Right renal cortex interstitium (tissue), 3 donors: ENCODE data around the gene SLC7A10. TPM values are rescaled to one million over a fixed set of nuclear protein-coding genes. Genes with fewer than 3 reads are reported as not detected.

ENCODE experiments used
- DNase-seq, 3 donors: peaks; one replicate each; pipeline ENCODE4 v3.0.0-alpha.2; 2013; ENCODE audit warnings: low read depth in 3 of 3, low spot score in 2 of 3
- polyA plus RNA-seq, 3 donors: library from polyadenylated mRNA; unstranded; fragments of 120-200 nt; gene quantifications; one replicate each; pipeline ENCODE4 v1.2.1, GENCODE V29; 2013; ENCODE audit not compliant: insufficient read length in 3 of 3

Gene SLC7A10
- polyA plus RNA-seq, 3 donors: 0.10 to 0.34 (median 0.12) TPM

DNA sequence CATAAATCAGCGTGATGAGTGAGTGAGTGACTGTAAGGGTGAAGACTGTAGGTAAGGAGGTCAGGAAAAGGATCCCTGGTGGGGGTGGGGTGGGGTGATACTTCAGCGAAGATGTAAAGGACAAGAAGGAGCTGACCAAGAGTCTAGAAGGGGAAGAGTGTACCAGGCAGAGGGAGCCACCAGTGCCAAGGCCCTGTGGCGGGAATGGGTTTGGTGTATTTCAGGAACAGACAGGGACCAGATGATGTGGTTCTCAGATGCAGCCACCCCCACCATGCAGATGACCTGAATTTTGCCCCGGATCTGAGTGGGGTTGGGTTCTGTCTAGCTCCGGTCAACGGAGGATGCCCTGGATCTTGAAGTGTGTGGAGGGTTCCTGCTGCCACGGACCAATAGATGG is 30.1 kb upstream of the SLC7A10 start:
- DNase-seq: no peak

DNA sequence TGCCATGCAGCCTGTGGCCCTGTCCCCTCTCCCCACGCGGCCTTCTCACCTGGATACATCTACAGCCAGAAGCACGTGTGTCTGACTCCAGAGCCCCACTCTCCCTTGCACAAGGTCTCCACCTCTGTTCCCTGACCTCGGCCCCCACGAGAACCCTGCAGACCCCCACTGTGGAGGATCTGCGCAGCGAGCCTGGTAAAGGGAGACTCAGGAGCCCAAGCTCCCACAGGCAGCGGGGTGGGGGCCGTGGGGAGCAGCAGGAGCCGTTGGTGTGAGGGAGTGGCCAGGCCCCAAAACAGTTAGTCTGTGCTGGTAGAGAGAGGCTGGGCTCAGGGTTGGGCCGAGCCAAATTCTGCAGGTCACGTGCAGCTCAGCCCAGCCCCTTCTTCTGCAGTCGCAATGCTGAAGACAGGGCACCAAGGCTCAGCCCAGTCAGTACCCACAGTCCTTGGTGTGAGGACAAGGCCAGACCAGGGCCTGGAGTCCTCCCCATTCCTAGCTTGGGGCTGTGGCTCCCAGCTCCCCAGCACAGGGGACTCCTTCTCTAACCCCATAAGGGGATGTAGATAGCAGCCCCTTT is 28.7 kb upstream of the SLC7A10 start:
- no peak for DNase-seq

DNA sequence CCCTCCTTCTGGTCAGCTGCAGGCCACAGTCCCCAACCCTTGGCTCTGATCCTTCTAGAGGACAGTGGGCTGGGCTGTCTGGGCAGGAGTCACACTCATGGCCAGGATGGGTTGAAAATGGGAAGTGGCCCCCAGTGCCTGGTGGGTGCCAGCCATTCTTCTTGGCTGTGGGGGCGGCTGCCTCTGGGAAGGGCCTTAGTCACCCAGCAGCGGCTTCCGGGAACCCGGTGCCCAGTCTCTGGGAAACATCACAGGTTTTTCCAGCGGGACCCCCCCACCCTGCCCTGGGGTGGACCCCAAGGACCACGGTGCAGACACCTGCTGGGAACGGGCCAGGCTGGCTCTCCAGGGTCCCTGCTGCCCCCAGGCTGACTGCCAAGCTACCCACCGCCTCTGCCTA is 27.3 kb upstream of the SLC7A10 start:
- no peak for DNase-seq

DNA sequence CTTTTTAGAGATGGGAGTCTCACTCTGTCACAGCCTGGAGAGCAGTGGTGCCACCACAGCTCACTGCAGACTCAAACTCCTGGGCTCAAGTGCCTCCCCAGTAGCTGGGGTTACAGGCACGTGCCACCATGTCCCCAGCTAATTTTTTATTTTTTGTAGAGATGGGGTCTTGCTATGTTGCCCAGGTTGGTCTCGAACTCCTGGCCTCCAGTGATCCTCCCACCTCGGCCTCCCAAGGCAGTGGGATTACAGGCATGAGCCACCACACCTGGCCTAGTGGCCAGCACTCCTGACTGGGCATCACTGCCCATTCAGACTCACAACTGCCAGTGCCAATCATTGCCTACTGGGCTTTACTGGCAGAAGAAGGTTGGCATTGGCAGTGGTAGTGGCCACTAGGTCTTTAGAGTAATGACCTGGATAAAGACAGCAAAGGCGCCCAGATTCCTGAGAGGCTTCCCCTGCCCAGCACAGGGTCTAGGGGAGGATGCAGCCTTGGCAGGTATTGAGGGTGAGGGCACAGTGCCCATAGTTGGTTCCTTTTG is 26.8 kb upstream of the SLC7A10 start:
- DNase-seq: no peak

DNA sequence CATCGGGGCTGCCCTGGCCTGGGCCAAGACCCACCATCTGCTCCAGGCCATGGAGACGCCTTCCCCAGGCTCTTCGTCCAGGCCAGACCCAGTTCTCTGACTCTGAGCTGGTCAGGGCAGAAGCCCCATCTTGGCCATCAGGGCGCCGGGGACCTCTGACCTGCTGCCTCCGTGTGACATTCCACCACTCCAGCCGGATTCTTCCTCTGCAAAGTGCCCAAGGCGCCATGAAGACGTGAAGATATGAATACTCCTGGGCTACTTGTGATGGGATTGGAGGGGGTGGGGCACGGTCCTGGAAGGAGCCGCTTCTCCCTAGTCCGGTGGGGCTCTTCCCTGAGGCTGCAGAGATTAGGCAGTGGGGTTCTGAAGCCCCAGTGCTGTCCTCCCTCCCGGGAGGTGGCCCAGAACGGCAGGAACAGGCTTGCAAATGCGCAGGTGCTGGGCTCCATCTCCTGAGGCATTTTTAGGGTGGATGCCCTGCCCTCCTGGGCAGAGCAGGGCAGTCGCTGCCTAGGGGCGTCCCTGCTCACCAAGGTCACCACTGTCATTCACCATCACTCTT is 26.0 kb upstream of the SLC7A10 start:
- DNase-seq: no peak

DNA sequence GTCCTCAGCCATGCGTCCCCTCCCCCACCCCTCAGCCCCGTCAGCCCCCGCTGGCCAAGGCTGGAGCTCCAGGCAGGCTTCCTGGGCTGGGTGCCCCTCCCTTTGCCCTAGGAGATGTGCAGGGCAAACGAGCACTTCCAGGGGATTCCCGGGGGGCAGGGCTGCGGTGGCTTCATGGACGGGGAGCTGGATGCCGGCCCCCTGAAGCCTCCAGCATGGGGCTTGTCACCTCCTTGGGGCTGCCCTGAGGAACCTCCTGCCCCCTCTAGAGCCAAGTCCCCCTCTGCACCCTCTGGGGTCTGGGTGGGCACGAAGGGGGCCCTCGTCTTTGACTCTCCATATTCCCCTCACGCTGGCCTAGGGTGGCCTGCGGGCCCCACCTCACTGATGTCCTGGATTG is 25.4 kb upstream of the SLC7A10 start:
- DNase-seq: no peak

DNA sequence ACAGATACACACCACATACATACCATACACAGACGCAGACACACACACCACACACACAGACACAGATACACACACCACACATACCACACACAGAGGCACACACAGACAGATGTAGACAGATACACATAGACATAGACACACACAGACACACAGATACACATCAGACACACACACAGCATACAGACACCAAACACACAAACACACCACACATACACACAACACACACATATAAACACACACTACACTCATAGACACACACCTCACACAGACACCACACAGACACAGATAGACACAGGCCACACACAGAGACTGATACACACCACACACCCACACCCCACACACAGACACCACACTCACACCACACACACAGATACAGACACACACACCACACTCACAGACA is 24.9 kb upstream of the SLC7A10 start:
- DNase-seq: no peak

DNA sequence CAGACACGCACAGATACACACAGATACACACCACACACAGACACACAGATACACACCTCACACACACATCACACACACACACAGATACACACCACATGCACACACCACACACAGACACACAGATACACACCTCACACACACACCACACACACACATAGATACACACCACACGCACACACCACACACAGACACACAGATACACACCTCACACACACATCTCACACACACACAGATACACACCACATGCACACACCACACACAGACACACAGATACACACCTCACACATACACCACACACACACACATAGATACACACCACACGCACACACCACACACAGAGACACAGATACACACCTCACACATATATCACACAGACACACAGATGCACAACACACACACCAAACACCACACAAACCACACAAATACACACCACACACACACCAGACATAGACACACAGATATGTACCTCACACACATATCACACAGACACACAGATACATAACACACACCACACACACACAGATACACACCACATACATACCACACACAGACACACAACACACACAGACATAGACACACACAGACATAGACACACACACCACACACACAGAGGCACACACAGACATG is 24.2 kb upstream of the SLC7A10 start:
- no peak for DNase-seq

DNA sequence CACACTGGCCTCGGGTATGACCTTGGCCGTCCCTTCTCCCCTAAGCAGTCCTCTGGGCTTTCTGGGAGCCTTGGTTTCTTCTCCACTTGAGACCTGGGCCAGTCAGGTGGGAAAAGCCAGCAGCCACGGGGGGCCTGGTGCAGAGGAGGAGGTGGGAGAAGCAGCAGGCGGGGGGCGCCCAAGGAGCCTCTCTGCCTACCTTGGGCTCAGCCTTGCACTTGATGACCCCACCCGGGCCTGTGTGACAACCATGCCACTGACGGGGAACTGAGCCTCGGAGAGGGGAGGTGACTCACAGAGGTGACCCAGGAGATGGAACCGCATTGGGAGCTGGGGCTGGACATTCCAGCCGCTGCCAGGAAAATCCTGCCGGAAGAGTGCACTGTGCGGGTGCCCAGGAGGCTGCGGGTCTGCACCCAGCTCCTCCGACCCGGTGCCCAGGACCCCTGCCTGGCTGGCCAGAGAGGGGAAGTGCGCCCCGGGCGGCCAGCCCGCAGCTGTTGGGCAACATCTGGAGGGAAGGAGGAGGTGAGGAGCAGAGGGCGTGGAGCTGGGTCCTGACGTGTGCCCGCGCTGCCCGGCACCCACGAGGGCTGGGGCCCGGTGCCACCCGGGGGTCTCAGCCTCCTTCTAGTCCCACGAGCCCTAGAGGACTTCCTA is 23.4 kb upstream of the SLC7A10 start:
- no peak for DNase-seq

DNA sequence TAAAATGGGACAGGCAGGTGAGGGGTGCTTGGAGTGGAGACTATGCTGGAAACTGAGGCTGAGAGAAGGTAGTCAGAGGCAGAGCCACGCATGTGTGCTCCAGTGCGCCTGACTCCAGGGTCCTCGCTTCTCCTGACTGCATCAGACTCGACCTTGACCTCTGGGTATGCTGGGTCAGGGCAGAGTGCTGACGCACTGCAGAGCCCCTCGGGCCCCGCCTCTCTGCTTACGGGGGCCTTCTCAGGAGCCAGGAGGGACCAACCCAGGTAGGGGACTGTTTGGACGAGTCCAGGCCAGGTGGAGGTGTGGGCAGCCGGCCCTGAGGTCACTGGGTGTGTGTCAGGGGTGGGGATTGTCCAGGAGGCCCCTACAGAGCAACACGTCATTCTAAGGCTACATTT is 22.9 kb upstream of the SLC7A10 start:
- no peak for DNase-seq

DNA sequence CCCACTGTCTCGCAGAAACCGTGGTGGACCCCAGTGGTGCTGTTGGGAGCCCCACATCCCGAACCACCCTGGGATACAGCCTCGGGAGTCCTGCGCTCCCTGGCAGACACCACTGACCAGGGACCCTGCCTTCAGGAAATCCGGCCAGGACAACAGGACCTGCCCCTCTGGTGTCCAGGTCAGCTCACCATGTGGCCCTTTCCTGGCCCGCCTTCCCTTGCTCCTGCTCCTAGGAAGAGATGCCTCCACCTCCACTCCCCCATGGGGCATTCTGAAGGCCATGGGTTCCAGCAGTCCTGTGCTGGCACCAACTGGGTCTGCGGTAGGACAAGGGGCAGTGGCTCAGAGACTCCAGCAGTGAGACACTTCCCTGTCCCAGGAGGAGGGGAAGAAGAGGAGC is 22.5 kb upstream of the SLC7A10 start:
- no peak for DNase-seq

DNA sequence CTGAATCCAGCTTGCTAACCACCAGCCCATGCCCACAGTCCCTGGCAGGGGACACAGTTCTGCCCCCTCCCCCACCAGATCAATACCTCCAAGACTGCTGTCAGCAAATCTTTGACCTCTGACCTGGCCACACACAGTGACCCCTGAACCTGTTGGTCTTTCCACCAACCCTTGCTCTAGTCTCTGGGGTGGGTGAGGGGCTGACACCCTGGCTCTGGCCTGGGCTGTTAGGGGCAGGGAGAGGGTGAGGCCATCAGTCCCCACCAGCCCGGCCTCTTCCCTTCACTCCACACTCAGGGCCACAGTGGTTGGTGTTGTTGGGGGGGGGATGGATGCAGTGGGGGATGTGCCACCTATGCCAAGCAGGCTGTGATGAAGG is 21.8 kb upstream of the SLC7A10 start:
- no peak for DNase-seq

DNA sequence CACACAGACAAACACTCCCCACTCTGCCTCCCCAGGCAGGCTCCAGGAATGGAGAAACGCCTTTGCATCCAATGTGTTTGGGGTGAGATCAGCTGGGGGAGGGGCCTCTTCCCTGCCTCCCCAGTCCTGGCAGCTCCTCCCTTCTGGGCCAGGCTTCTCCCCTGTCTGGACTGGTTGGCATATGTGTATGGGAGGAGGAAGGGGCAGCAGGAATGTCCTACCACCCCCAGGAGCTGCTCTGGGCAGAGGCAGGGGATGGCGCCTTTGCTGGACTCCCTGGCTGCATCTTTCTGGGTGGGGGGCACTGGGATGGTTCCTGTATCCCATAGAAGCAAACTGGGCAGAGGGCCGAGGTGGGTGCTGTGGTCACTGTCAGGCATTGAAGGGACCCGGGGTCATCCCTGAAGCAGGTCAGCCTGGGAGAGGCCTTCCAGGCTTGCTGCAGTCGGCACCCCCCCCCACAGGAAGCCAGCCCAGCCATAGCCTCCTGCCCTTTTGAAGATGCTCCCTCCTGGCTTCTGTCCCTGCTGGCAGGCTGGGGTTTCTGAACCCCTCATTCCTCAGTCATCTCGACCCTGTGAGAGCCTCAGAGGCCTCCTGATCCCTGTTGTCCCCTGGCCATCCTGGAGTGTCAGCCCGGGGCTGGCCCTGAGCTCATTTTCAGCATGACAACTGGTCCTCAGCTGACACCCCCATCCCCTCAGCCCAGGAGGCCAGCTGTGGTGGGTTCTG is 21.2 kb upstream of the SLC7A10 start:
- DNase-seq: no peak

DNA sequence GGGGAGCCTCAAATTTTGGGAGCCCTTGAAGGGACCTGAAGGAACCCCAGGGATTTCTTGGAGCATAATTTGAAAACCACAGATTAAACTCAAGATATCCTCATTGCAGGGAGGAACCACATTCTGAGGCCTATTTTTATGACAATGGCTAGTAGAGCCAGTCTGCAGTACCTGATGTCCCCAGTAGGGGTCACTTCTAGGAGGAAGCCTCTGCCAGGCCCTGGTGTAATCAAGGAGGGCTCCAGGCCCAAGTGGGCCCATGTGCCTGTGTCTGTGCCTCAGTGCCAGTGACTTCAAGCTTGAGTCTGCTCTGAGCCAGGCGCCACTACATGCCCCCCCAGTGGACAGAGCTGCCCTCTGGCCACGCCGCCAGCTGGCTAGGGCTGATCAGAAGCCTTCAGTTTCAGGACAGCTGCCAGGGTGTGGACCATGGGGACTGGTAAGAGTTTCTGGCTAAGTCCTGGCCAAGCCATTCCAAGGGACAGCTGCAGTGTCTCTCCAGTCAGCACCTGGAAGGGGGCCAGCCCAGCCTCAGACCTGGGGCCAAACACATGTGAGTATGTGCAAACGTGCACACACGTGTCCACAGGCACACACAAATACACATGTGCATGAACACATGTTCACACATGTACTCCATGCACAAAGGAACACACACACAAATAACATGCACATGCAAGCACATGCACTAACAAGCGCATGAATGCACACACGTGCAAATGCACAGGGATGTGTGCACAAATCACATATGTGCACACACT is 20.5 kb upstream of the SLC7A10 start:
- no peak for DNase-seq

DNA sequence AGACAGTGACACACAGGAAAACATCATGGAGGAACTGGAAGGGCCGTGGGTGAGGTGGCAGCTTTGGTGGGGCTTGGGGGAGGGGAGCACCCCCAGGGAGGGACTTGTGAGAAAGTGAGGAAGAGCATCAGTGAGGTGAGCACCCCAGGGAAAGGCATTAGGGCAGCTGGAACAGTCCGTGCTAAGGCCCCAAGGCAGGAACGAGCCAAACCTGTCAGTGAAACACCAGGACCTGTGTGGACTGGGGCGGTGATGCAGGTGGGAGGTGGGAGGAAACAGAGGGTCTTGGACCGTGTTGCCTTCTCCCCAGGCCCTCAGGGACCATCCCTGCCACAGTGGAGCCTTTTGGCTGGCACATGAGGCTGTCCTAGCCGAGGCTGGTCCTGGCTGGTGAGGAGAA is 17.3 kb upstream of the SLC7A10 start:
- no peak for DNase-seq

DNA sequence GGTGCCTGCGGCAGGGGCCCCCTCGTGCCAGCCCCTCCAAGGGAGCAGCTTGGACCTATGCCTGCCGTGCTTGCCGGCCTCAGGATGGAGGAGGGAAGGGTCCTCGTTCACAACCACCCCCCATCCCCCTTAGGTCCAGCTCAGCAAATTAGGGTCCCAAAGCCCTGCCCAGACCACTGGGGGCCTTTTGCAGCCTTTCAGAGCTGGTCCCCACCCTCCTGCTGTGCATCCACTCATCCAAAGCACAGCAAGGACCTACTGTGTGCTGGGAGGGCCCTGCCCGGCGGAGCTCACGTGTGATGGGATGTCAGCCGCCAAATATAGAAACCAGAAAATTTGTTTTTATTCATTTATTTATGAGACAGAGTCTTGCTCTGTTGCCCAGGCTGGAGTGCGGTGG is 16.5 kb upstream of the SLC7A10 start:
- DNase-seq: no peak

DNA sequence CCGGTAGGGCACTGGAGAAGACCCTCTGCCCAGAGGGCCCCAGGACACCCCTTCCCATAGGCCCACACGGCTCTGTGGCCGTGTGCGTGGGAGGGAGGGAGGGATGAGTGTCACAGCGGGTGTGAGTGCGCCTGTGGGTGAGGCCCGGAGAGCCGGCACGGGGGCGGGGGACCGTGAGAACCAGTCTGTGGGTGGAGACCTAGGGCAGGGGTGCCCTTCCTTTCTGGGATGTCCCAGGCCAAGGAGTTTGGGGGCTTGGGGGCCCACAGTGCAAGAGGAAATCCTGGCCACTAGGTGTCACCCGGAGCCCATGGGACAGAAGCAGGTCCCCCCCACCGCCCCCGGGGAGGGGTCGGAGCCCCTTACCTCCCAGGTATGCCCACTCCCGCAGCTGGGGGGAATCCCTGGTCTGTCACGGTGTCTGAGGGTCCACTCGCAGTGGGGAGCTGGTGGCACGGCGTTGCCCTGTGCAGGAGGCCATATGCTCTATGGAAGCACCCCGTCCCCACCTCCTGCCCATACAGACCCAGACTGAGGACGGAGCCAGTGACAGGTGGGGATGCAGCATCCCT is 16.0 kb upstream of the SLC7A10 start:
- DNase-seq: no peak

DNA sequence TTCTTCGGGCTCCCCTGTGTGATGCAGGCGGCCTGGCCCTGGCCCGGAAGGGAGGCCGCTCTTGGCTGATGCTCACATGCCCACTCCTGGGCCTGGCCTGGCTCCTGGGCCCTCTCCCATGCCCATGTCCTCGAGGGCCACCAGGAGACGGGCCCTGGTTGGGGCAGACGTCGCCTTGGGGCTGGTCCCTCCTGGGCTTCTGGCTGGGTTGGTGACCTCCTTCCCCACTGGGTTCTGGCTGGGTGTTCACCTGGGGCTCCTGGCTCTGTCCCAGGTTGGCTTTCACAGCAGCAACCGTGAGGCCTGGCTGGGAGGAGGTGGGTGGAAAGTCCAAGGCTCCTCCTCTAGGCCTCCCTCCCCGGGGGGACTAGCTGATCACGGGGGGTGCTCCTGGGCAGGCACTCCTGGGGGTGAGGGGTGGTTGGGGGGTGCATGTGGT is 15.5 kb upstream of the SLC7A10 start:
- DNase-seq: no peak

DNA sequence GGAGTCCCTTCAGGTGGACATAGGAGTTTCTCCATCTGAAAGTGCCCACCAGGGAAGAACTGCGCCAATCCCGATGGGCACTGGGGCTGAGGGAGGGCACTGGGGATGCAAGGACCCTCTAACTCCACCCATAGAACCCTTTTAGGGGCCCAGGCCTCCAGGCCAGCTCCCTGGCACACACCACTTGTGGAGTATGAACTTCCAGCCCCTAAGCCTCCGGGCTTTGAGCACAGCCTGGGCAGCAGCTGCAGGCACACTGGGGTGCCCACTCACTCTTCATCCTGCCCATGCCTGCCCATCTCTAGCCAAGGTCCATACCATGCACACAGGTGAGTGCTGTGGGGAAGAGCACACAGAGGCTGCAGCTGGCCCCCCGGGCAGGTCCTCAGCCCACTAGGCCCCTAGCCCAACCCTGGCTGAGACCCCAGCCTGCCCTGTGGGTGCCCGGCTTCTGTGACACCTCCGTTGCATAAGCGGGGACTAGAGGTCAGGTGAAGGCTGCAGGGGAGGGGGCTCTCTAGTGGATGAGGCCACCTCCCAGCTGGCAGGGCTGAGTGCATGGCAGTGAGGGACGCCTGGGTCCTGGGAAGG is 14.6 kb upstream of the SLC7A10 start:
- no peak for DNase-seq
